PC-9 (cell line): Measurements from ENCODE around the gene ARHGEF26. TPM values are rescaled to one million over a fixed set of nuclear protein-coding genes. Genes with fewer than 3 reads are reported as not detected.

Experiments used
- BruUV-seq: library from RNA; stranded (reverse); fragments of 400-500 nt; replicated peaks from 2 replicates; lab custom pipeline; 2021; lab: Mats Ljungman, UMichigan
- CTCF ChIA-PET: fragments of 300-600 bp; sonication (Branson Sonifier 250); formaldehyde crosslinking; loops from one replicate; lab custom pipeline; 2022; ENCODE audit warnings: antibody characterized with exemption; lab: Charles Lee
- POLR2A ChIA-PET: fragments of 300-600 bp; sonication (Branson Sonifier 250); formaldehyde crosslinking; loops from one replicate; lab custom pipeline; 2022; ENCODE audit warnings: antibody characterized with exemption; ENCODE audit not compliant: unreplicated experiment; lab: Charles Lee
- DNase-seq, 2 experiments: peaks; one replicate each; pipeline versions ENCODE4 v3.0.0 to v3.0.0-alpha.2; 2015 to 2022; ENCODE audit warnings: mixed read lengths in 1 of 2
- H2AFZ ChIP-seq: fragments of 200-600 bp; sonication (generic); 2 replicates; pipeline ENCODE4 v1.8.1; 2017; ENCODE audit warnings: antibody characterized with exemption
- H3F3A ChIP-seq: fragments of 200-600 bp; sonication (generic); 2 replicates; pipeline ENCODE4 v1.8.1; 2017; ENCODE audit warnings: antibody characterized with exemption, mild to moderate bottlenecking, low read depth; ENCODE audit not compliant: insufficient read depth
- H3K27ac ChIP-seq: fragments of 200-600 bp; sonication (generic); 2 replicates; pipeline ENCODE4 v1.6.1; 2016; ENCODE audit warnings: mixed run types
- H3K27me3 ChIP-seq: fragments of 200-600 bp; sonication (generic); 2 replicates; pipeline ENCODE4 v1.6.1; 2016; ENCODE audit warnings: low read depth, mixed run types; ENCODE audit not compliant: insufficient read depth
- H3K36me3 ChIP-seq: fragments of 200-600 bp; sonication (generic); 2 replicates; pipeline ENCODE4 v1.6.1; 2016; ENCODE audit warnings: low read depth, mixed run types
- H3K4me1 ChIP-seq: fragments of 200-600 bp; sonication (generic); replicated peaks from 2 replicates; pipeline ENCODE4 v1.6.1; 2016; ENCODE audit warnings: mixed run types; ENCODE audit not compliant: insufficient read depth
- H3K4me2 ChIP-seq: fragments of 200-600 bp; sonication (generic); 2 replicates; pipeline ENCODE4 v1.6.1; 2017; ENCODE audit warnings: mixed run types
- H3K4me3 ChIP-seq: fragments of 200-600 bp; sonication (generic); 2 replicates; pipeline ENCODE4 v1.6.1; 2016; ENCODE audit warnings: mixed run types
- H3K79me2 ChIP-seq: fragments of 200-600 bp; sonication (generic); 2 replicates; pipeline ENCODE4 v1.6.1; 2017; ENCODE audit warnings: low read depth, mixed run types
- H3K9me2 ChIP-seq: fragments of 200-600 bp; sonication (generic); 2 replicates; pipeline ENCODE4 v1.8.1; 2017; ENCODE audit warnings: mild to moderate bottlenecking; ENCODE audit not compliant: insufficient read depth
- H3K9me3 ChIP-seq: fragments of 200-600 bp; sonication (generic); 2 replicates; pipeline ENCODE4 v1.8.1; 2016; ENCODE audit warnings: low read depth; ENCODE audit not compliant: insufficient read depth
- H4K20me1 ChIP-seq: fragments of 200-600 bp; sonication (generic); 2 replicates; pipeline ENCODE4 v1.8.1; 2017; ENCODE audit not compliant: insufficient read depth
- EZH2 ChIP-seq: fragments of 200-600 bp; sonication (generic); IDR thresholded peaks from 2 replicates; pipeline ENCODE4 v1.8.0; 2017; ENCODE audit warnings: antibody characterized with exemption, low read depth
- intact Hi-C: fragments of 100-400 bp; cut with micrococcal nuclease; formaldehyde crosslinking; loops from one replicate; pipeline ENCODE4 v1.10.0; 2022; ENCODE audit not compliant: unreplicated experiment
- total RNA-seq: library from RNA; stranded (reverse); gene quantifications from 2 replicates; pipeline ENCODE4 v1.2.3, GENCODE V29; 2021
- TF ChIP-seq, protein P1 (sequence below): fragments of 200-600 bp; sonication (generic); conservative IDR thresholded peaks from 2 replicates; pipeline ENCODE4 v1.6.1; 2017; ENCODE audit warnings: mixed run types, antibody characterized with exemption, mild to moderate bottlenecking, moderate library complexity

ARHGEF26 gene
- total RNA-seq, 1 experiment from 2014 or later: 7.9 TPM

GRCh38 chr3:154169796-154170110 is 48.6 kb downstream of the ARHGEF26 start:
- H2AFZ ChIP-seq: no peak overlapping the region
- no peak for DNase-seq
- H3K27me3 ChIP-seq: no peaks in the 10 kb centered on the region
- CTCF ChIA-PET: no interaction called here
- no peaks in the 10 kb centered on the region for H3K4me1 ChIP-seq
- H3K4me3 ChIP-seq: no peak overlapping the region
- H3K9me3 ChIP-seq: no peaks in the 10 kb centered on the region
- no peaks in the 10 kb centered on the region for H3K9me2 ChIP-seq
- TF ChIP-seq, protein P1, sequence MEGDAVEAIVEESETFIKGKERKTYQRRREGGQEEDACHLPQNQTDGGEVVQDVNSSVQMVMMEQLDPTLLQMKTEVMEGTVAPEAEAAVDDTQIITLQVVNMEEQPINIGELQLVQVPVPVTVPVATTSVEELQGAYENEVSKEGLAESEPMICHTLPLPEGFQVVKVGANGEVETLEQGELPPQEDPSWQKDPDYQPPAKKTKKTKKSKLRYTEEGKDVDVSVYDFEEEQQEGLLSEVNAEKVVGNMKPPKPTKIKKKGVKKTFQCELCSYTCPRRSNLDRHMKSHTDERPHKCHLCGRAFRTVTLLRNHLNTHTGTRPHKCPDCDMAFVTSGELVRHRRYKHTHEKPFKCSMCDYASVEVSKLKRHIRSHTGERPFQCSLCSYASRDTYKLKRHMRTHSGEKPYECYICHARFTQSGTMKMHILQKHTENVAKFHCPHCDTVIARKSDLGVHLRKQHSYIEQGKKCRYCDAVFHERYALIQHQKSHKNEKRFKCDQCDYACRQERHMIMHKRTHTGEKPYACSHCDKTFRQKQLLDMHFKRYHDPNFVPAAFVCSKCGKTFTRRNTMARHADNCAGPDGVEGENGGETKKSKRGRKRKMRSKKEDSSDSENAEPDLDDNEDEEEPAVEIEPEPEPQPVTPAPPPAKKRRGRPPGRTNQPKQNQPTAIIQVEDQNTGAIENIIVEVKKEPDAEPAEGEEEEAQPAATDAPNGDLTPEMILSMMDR: no peak
- no peak for TF ChIP-seq EZH2
- H3K4me2 ChIP-seq: no peak overlapping the region
- intact Hi-C loops: no loop called here
- H3K27ac ChIP-seq: no peak overlapping the region
- POLR2A ChIA-PET: no interaction called here
- no peaks in the 10 kb centered on the region for H3K79me2 ChIP-seq
- no peaks in the 10 kb centered on the region for H3K36me3 ChIP-seq
- no peaks in the 10 kb centered on the region for H4K20me1 ChIP-seq
- no peaks in the 10 kb centered on the region for H3F3A ChIP-seq
- BruUV-seq: no TSS peak

GRCh38 chr3:154170300-154170699 is 49.1 kb downstream of the ARHGEF26 start:
- no TSS peak for BruUV-seq
- Histone ChIP-seq H3K4me1 (no peaks in the 10 kb centered on the region), H3K9me2 (no peaks in the 10 kb centered on the region), H3K79me2 (no peaks in the 10 kb centered on the region), H3K9me3 (no peaks in the 10 kb centered on the region), H3F3A (no peaks in the 10 kb centered on the region), H3K4me2 (no peak overlapping the region), H4K20me1 (no peaks in the 10 kb centered on the region), H2AFZ (no peak overlapping the region), H3K27me3 (no peaks in the 10 kb centered on the region), H3K27ac (no peak overlapping the region), H3K4me3 (no peak overlapping the region), H3K36me3 (no peaks in the 10 kb centered on the region)
- intact Hi-C loops: no loop called here
- no peak for DNase-seq
- ChIA-PET POLR2A (no interaction called here), CTCF (no interaction called here)
- TF ChIP-seq EZH2: no peak
- TF ChIP-seq, protein P1: no peak

DNA sequence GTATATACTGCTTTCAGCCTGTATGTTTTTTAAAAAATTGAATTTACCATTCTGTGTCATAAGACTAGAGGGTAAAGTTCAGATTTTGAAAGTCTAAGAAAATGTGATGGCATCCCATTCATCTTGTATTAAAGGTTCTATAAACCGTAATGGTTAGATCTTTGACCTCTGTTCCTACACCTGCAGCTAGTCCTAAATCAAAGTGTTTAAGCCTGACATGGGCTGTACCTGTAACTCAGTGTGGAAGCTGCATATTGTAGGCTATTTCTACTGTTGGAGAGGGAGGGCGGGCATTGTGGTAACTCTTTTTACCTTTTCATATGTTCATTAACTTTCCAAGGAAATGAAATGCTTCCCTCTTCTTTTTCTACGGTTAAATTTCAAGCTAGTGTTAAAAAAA is 53.9 kb downstream of the ARHGEF26 start:
- no peaks in the 10 kb centered on the region for H3K4me1 ChIP-seq
- H3F3A ChIP-seq: no peaks in the 10 kb centered on the region
- BruUV-seq: no TSS peak
- intact Hi-C loops: no loop called here
- no peaks in the 10 kb centered on the region for H3K27me3 ChIP-seq
- DNase-seq: no peak
- H3K9me2 ChIP-seq: no peaks in the 10 kb centered on the region
- no peaks in the 10 kb centered on the region for H4K20me1 ChIP-seq
- H3K79me2 ChIP-seq: no peaks in the 10 kb centered on the region
- CTCF ChIA-PET: no interaction called here
- H3K9me3 ChIP-seq: no peaks in the 10 kb centered on the region
- TF ChIP-seq, protein P1: no peak
- no peak overlapping the region for H2AFZ ChIP-seq
- no peak overlapping the region for H3K4me2 ChIP-seq
- no peaks in the 10 kb centered on the region for H3K36me3 ChIP-seq
- H3K4me3 ChIP-seq: no peak overlapping the region
- POLR2A ChIA-PET: no interaction called here
- H3K27ac ChIP-seq: no peak overlapping the region
